ENCODE measurements around the gene TIMM17A.

DNA sequence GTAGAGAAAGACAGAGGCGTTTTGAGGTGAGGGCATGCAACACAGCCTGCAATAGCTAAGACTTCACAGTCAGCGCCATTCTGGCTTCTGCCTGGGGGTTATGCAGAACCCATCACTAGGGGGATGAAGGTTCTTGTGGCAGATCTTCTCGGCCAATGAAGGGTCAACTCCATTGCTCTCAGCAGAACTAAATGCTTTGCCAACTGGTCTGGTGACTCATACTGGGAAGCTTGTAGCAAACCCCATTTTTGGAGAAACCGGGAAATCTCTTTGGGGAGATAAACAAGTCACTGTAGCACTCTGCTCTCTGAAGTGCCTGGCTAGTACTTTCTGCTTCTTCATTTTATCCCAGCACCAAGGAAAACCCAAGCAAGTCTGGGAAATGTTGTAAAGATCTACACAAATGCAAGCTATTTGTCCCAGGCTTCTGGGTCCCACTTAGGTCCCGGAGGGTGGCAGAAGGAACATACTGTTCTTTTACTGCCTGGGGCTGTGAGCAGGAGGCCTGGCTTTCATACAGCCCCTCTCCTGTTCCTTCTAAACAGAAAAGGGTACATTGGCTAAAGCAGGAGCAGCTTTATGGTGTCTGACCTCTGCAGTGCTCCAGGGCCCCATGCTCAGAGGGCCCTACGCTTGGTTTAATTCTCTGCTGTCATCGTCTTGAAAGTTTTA lies 37.8 kb upstream of the TIMM17A start:
- no peak for TF ChIP-seq EZH2 (IDR thresholded peaks at IDR 0.05; ENCODE audit: insufficient read depth, poor library complexity, severe bottlenecking)
- TF ChIP-seq EZH2phosphoT487 (IDR thresholded peaks at IDR 0.05; ENCODE audit: insufficient read depth, low read depth) = no peak

Data from GM23248 (cell line).